Fibroblast of villous mesenchyme (primary cell): ENCODE data around the gene SLC12A7. TPM values are rescaled to one million over a fixed set of nuclear protein-coding genes. Genes with fewer than 3 reads are reported as not detected.

ENCODE experiments used
- DNase-seq: peaks from one replicate; pipeline ENCODE4 v3.0.0-alpha.2; 2010; ENCODE audit warnings: low read depth
- H3K4me3 ChIP-seq: 2 replicates; pipeline ENCODE4 v1.5.1; 2011; ENCODE audit warnings: low read depth, mild to moderate bottlenecking, low read length
- CTCF ChIP-seq: IDR thresholded peaks from 2 replicates; pipeline ENCODE4 v1.5.1; 2012; ENCODE audit warnings: low read depth, mild to moderate bottlenecking, low read length; ENCODE audit not compliant: insufficient read depth
- total RNA-seq: library from RNA; depleted of rRNA; stranded (reverse); fragments of >200 nt; gene quantifications from 2 replicates; pipeline ENCODE4 v1.2.3, GENCODE V29; 2012

SLC12A7 gene
- total RNA-seq, 1 donor: 9.5 TPM

- no peak overlapping the region for H3K4me3 ChIP-seq
- no peak for TF ChIP-seq CTCF
- no peak for DNase-seq
Observed at GRCh38 chr5:1033606-1034420, 78.0 kb downstream of the SLC12A7 start.

- no peak for DNase-seq
- no peak overlapping the region for H3K4me3 ChIP-seq
- TF ChIP-seq CTCF: no peak
Observed at GRCh38 chr5:1033178-1033577, 78.7 kb downstream of the SLC12A7 start.

- DNase-seq: no peak
- H3K4me3 ChIP-seq: no peak overlapping the region
Observed at GRCh38 chr5:1032551-1033027, 79.3 kb downstream of the SLC12A7 start.

GRCh38 chr5:1032011-1032410 is 79.9 kb downstream of the SLC12A7 start:
- no peak for DNase-seq
- H3K4me3 ChIP-seq: no peak overlapping the region
- TF ChIP-seq CTCF: no peak

More at GRCh38 chr5:1032551-1033027, 79.3 kb downstream of the SLC12A7 start:
- TF ChIP-seq CTCF: no peak

GRCh38 chr5:1031306-1031959 is 80.4 kb downstream of the SLC12A7 start:
- no peak for TF ChIP-seq CTCF
- no peak for DNase-seq
- no peak overlapping the region for H3K4me3 ChIP-seq

- no peak overlapping the region for H3K4me3 ChIP-seq
Observed at GRCh38 chr5:1030801-1031271, 81.0 kb downstream of the SLC12A7 start.

More at GRCh38 chr5:1030801-1031271, 81.0 kb downstream of the SLC12A7 start:
- TF ChIP-seq CTCF: no peak
- DNase-seq: no peak
